B cell (primary cell): ENCODE data around the gene HMGA1. TPM values are rescaled to one million over a fixed set of nuclear protein-coding genes. Genes with fewer than 3 reads are reported as not detected.

Experiments used
- ATAC-seq: fragments of 200-7000 bp; cut with Tn5 transposase; one replicate; pipeline ENCODE4 v1.10.0; 2021; ENCODE audit warnings: low read depth, mild to moderate bottlenecking, moderate number of reproducible peaks, moderate library complexity
- CTCF ChIA-PET: fragments of 350-600 bp; sonication (Branson Sonifier 250); formaldehyde crosslinking; loops from one replicate; lab custom pipeline; 2021; ENCODE audit warnings: antibody characterized with exemption, inconsistent platforms; lab: Charles Lee
- POLR2A ChIA-PET: fragments of 350-600 bp; sonication (Branson Sonifier 250); formaldehyde crosslinking; loops from one replicate; lab custom pipeline; 2021; ENCODE audit warnings: antibody characterized with exemption; lab: Charles Lee
- DNase-seq: peaks from one replicate; pipeline ENCODE4 v3.0.0; 2013
- H2AFZ ChIP-seq: 2 replicates; pipeline ENCODE4 v1.6.1; 2012; ENCODE audit warnings: mild to moderate bottlenecking, low read depth, low read length; ENCODE audit not compliant: insufficient read depth, poor library complexity, severe bottlenecking
- H3K27ac ChIP-seq, 2 donors: 1 replicate in 1 of 2; 2 replicates in 1 of 2; pipeline ENCODE4 v1.5.1; 2012 to 2013; ENCODE audit warnings: low read length in 2 of 2, mild to moderate bottlenecking in 2 of 2, moderate library complexity in 1 of 2
- H3K27me3 ChIP-seq, 4 experiments: fragments of 200-600 bp in 1 of 4; sonication (generic) in 1 of 4; replicated peaks in 1 of 4; 1 replicate in 2 of 4; 2 replicates in 2 of 4; pipeline versions ENCODE4 v1.6.1 to v1.7.0; 2013 to 2016; ENCODE audit warnings: low read length in 3 of 4, mild to moderate bottlenecking in 2 of 4, mixed read lengths in 1 of 4, moderate library complexity in 1 of 4; ENCODE audit not compliant: insufficient read depth in 4 of 4, control insufficient read depth in 3 of 4; ENCODE audit errors: control extremely low read depth in 1 of 4
- H3K36me3 ChIP-seq, 2 experiments: replicated peaks in 1 of 2; 1 replicate in 1 of 2; 2 replicates in 1 of 2; pipeline versions ENCODE4 v1.6.1 to v1.7.1; 2013; ENCODE audit warnings: low read length in 1 of 2; ENCODE audit not compliant: insufficient read depth in 2 of 2, control insufficient read depth in 1 of 2; ENCODE audit errors: control extremely low read depth in 1 of 2, extremely low read depth in 1 of 2
- H3K4me1 ChIP-seq, 2 donors: fragments of 200-600 bp in 1 of 2; sonication (generic) in 1 of 2; 1 replicate in 1 of 2; 2 replicates in 1 of 2; pipeline versions ENCODE4 v1.5.1 to v1.6.1; 2013 to 2017; ENCODE audit warnings: low read length in 2 of 2; ENCODE audit not compliant: control insufficient read depth in 2 of 2, insufficient read depth in 2 of 2
- H3K4me2 ChIP-seq: replicated peaks from 2 replicates; pipeline ENCODE3; 2012; ENCODE audit warnings: mild to moderate bottlenecking, low read depth, low read length; ENCODE audit not compliant: poor library complexity, severe bottlenecking
- H3K4me3 ChIP-seq, 5 experiments: fragments of 200-600 bp in 1 of 5; sonication (generic) in 1 of 5; 1 replicate in 3 of 5; 2 replicates in 2 of 5; pipeline versions ENCODE4 v1.5.1 to v1.7.0; 2011 to 2016; ENCODE audit warnings: low read length in 4 of 5, mild to moderate bottlenecking in 4 of 5, low read depth in 2 of 5, control low read depth in 1 of 5, moderate library complexity in 1 of 5; ENCODE audit not compliant: insufficient read depth in 1 of 5; ENCODE audit errors: control extremely low read depth in 1 of 5, extremely low read depth in 1 of 5
- H3K79me2 ChIP-seq: fragments of 200-600 bp; sonication (generic); one replicate; pipeline ENCODE4 v1.6.0; 2016; ENCODE audit warnings: low read length; ENCODE audit not compliant: control insufficient read depth, insufficient read depth
- H3K9ac ChIP-seq: fragments of 200-600 bp; sonication (generic); 2 replicates; pipeline ENCODE4 v1.6.1; 2017; ENCODE audit warnings: mild to moderate bottlenecking, low read length, moderate library complexity
- H3K9me3 ChIP-seq, 3 donors: one replicate each; pipeline versions ENCODE4 v1.6.1 to v1.7.1; 2013; ENCODE audit warnings: low read length in 2 of 3; ENCODE audit not compliant: control insufficient read depth in 2 of 3, insufficient read depth in 1 of 3; ENCODE audit errors: control extremely low read depth in 1 of 3
- H4K20me1 ChIP-seq: 2 replicates; pipeline ENCODE4 v1.6.0; 2012; ENCODE audit warnings: mild to moderate bottlenecking, low read length; ENCODE audit not compliant: insufficient read depth, control insufficient read depth, poor library complexity, severe bottlenecking
- H3K27ac Mint-ChIP-seq: one replicate; pipeline ENCODE4 v1.8.0; 2021; ENCODE audit warnings: mixed read lengths
- H3K27me3 Mint-ChIP-seq: one replicate; pipeline ENCODE4 v1.8.0; 2021; ENCODE audit warnings: mixed read lengths
- H3K4me1 Mint-ChIP-seq: one replicate; pipeline ENCODE4 v1.8.0; 2021; ENCODE audit warnings: mixed read lengths
- H3K4me3 Mint-ChIP-seq: one replicate; pipeline ENCODE4 v1.8.0; 2021; ENCODE audit warnings: mixed read lengths
- H3K9me3 Mint-ChIP-seq: one replicate; pipeline ENCODE4 v1.8.0; 2022; ENCODE audit warnings: mixed read lengths; ENCODE audit not compliant: insufficient read depth
- CTCF ChIP-seq: fragments of 200-600 bp; IDR thresholded peaks from one replicate; pipeline ENCODE4 v1.8.0; 2022; ENCODE audit warnings: antibody characterized with exemption, mild to moderate bottlenecking
- EZH2 ChIP-seq: IDR thresholded peaks from 2 replicates; pipeline ENCODE4 v1.6.1; 2012; ENCODE audit warnings: borderline replicate concordance, low read depth, mild to moderate bottlenecking, moderate library complexity, low read length; ENCODE audit not compliant: insufficient read depth, poor library complexity, severe bottlenecking
- WGBS: methylation state at CpG from one replicate; pipeline ENCODE4 v1.1.5; 2013; ENCODE audit warnings: missing lambda C conversion rate; ENCODE audit not compliant: insufficient coverage; 5-methylcytosine and 5-hydroxymethylcytosine counted together
- intact Hi-C: fragments of 100-400 bp; cut with micrococcal nuclease; formaldehyde crosslinking; loops from one replicate; pipeline ENCODE4 v1.10.0; 2022
- polyA plus RNA-seq: library from polyadenylated mRNA; depleted of rRNA; stranded (reverse); fragments of >200 nt; gene quantifications from 2 replicates; pipeline ENCODE4 v1.2.3, GENCODE V29; 2012
- total RNA-seq, 2 donors: library from RNA; stranded (reverse); fragments of 120-200 nt in 1 of 2; gene quantifications; 1 replicate in 1 of 2; 2 replicates in 1 of 2; pipeline versions ENCODE4 v1.2.3 to v1.2.4, GENCODE V29; 2013 to 2022

Gene HMGA1
- total and polyA plus RNA-seq, 2 donors (not counting 1 experiment from before 2014, with no cell fraction given) = 59.6 to 66.4 TPM

DNA sequence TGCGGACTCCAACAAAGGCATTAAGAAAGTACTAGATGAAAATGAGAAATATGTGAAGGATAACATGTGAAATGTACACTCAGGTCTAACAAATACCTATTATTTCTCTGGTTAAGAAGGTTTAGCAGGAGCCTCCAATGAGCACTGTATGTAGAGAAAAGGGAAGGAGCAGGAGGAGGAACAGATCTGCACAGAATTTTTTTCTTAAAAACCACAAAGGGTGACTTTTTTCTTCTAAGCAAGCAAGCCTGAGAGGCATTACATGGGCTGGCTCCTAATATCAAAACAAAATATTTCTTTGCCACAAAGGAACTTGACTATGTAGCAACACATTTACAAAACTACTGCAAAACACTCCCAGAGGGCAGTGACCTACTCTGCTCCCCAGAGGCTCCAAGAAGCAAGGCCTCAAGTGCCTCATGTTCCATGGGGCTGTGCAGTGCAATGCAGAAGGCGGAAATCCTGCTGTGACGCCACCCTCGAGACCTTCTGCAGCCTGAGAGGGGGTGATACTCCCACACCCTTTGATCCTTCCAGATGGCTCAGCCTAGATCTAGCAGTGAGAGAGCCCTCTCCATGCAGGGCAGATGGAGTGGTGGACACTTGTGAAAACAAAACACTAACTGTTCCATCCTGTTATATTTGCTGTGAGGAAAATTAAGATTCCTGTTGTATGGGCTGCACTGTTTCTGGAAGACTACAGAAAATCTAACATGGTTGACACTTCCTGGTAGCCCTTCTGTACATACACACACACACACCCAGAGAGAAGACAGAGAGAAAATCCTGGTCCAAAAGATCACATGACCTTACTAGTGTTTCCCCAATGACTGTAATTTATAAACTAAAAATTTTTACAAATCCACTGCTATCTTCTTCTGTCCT lies 48.1 kb downstream of the HMGA1 start:
- Mint-ChIP-seq H3K27me3 (no peaks in the 10 kb centered on the region), H3K9me3 (no peaks in the 10 kb centered on the region), H3K4me1 (peaks cover 42% of the 10 kb centered on the region), H3K4me3 (peak overlapping the region; percentile 38), H3K27ac (peak overlapping the region; percentile 82)
- ChIA-PET CTCF (no interaction called here), POLR2A (interaction anchor here (0.6 kb wide), 1 partner anchor 24 kb away, joined by 3 read pairs; no protein-coding TSS in a partner anchor)
- Histone ChIP-seq H2AFZ (no peak overlapping the region), H3K27me3 (no peaks in the 10 kb centered on the region), H3K4me3 (no peak overlapping the region), H3K27ac (peak overlapping the region; percentile 45 to 65), H3K36me3 (peaks cover 3 to 17% of the 10 kb centered on the region in 2 experiments), H3K4me1 (peaks cover 30 to 33% of the 10 kb centered on the region in 2 donors), H3K9me3 (no peaks in the 10 kb centered on the region), H3K4me2 (peak overlapping the region; percentile 34), H3K79me2 (no peaks in the 10 kb centered on the region), H4K20me1 (no peaks in the 10 kb centered on the region), H3K9ac (no peak overlapping the region)
- ATAC-seq (peak; percentile 92), DNase-seq (peak; percentile 28)
- intact Hi-C loops = no loop called here
- no peak for TF ChIP-seq EZH2
- 10% methylated on average over 2 of the region's 4 CpGs for WGBS

- H3K4me3 Mint-ChIP-seq = no peak overlapping the region
- no peaks in the 10 kb centered on the region for H3K79me2 ChIP-seq
- peaks cover 3 to 14% of the 10 kb centered on the region in 2 experiments for H3K36me3 ChIP-seq
- no peak for ATAC-seq
- 100% methylated on average over 2 of the region's 4 CpGs for WGBS
- no peak for DNase-seq
- H3K4me3 ChIP-seq = no peak overlapping the region
- peaks cover 45% of the 10 kb centered on the region for H3K4me1 Mint-ChIP-seq
- no peak overlapping the region for H2AFZ ChIP-seq
- TF ChIP-seq EZH2 (no peak), CTCF (no peak)
- H3K27ac Mint-ChIP-seq = peak overlapping the region; percentile 5
- H3K9me3 Mint-ChIP-seq = no peaks in the 10 kb centered on the region
- H3K27ac ChIP-seq = peak overlapping the region; percentile 45 to 65
- ChIA-PET CTCF (no interaction called here), POLR2A (no interaction called here)
- intact Hi-C loops = no loop called here
- no peaks in the 10 kb centered on the region for H3K9me3 ChIP-seq
- H3K4me1 ChIP-seq = peaks cover 30 to 33% of the 10 kb centered on the region in 2 donors
- no peaks in the 10 kb centered on the region for H3K27me3 ChIP-seq
- H3K27me3 Mint-ChIP-seq = no peaks in the 10 kb centered on the region
- H3K9ac ChIP-seq = no peak overlapping the region
- H4K20me1 ChIP-seq = no peaks in the 10 kb centered on the region
- H3K4me2 ChIP-seq = peak overlapping the region; percentile 34
Measured at GRCh38 chr6:34285448-34286164, 48.9 kb downstream of the HMGA1 start.
